Measurements from ENCODE around the gene ARID1B. TPM values are rescaled to one million over a fixed set of nuclear protein-coding genes. Genes with fewer than 3 reads are reported as not detected.

Gene ARID1B
- total and polyA plus RNA-seq, 11 donors, result 15.3 to 76.1 (median 40.7) TPM

GRCh38 chr6:156774863-156775405 lies 2.2 kb upstream of the ARID1B start:
- ATAC-seq, result no peak
- peak overlapping the region in 10 of 12 donors; percentile 6 to 99 (median 96) for H3K27ac ChIP-seq
- TF ChIP-seq CTCF (IDR thresholded peaks at IDR 0.05) (peak in 3 of 12 donors; percentile 24 to 30 (median 30)), POLR2A (IDR thresholded peaks at IDR 0.05) (no peak)

GRCh38 chr6:156775717-156776116 lies 1.5 kb upstream of the ARID1B start:
- H3K9me3 ChIP-seq, result no peaks in the 10 kb centered on the region
- no peak for TF ChIP-seq POLR2A (IDR thresholded peaks at IDR 0.05)
- no peak for TF ChIP-seq CTCF (IDR thresholded peaks at IDR 0.05)
- H3K36me3 ChIP-seq, result no peaks in the 10 kb centered on the region
- peak overlapping the region in 10 of 12 donors; percentile 95 to 99 (median 98) for H3K27ac ChIP-seq
- peaks cover 0 to 34% (median 24%) of the 10 kb centered on the region in 12 donors for H3K4me1 ChIP-seq
- peak overlapping the region in 3 of 12 donors; percentile 81 to 85 (median 84) for H3K4me3 ChIP-seq
- no peaks in the 10 kb centered on the region for H3K27me3 ChIP-seq
- WGBS, 4 donors, result 50 to 62% (median 56%) methylated on average over 5 of the region's 5 CpGs
- intact Hi-C loops (cut with DNase I), result loop anchor here in 9 of 10 donors (2.0 to 10.0 kb wide), 15 partner anchors 55 to 499 kb away; no protein-coding TSS in a partner anchor
- ATAC-seq (no peak), DNase-seq (no peak)

More at GRCh38 chr6:156774863-156775405, 2.2 kb upstream of the ARID1B start:
- 38 to 46% (median 42%) methylated on average over 5 of the region's 5 CpGs for WGBS, 4 donors
- H3K4me3 ChIP-seq, result peak overlapping the region in 3 of 12 donors; percentile 13 to 81 (median 44)
- peaks cover 0 to 27% (median 20%) of the 10 kb centered on the region in 12 donors for H3K4me1 ChIP-seq
- intact Hi-C loops (cut with DNase I), result loop anchor here (5.0 to 10.0 kb wide), 16 partner anchors 43 to 500 kb away; no protein-coding TSS in a partner anchor
- no peaks in the 10 kb centered on the region for H3K36me3 ChIP-seq
- H3K27me3 ChIP-seq, result no peaks in the 10 kb centered on the region
- DNase-seq, result no peak
- no peaks in the 10 kb centered on the region for H3K9me3 ChIP-seq

- ATAC-seq, result no peak
- no peak for DNase-seq
- H3K27me3 ChIP-seq, result no peaks in the 10 kb centered on the region
- WGBS, 4 donors, result 4 to 7% (median 5%) methylated on average over 8 of the region's 8 CpGs
- intact Hi-C loops (cut with DNase I), result loop anchor here in 9 of 10 donors (2.0 to 10.0 kb wide), 15 partner anchors 56 to 498 kb away; no protein-coding TSS in a partner anchor
- H3K36me3 ChIP-seq, result no peaks in the 10 kb centered on the region
- H3K27ac ChIP-seq, result peak overlapping the region; percentile 95 to 99 (median 98)
- TF ChIP-seq POLR2A (IDR thresholded peaks at IDR 0.05) (no peak), CTCF (IDR thresholded peaks at IDR 0.05) (no peak)
- H3K4me1 ChIP-seq, result peaks cover 0 to 41% (median 28%) of the 10 kb centered on the region in 12 donors
- peak overlapping the region; percentile 61 to 97 (median 80) for H3K4me3 ChIP-seq
- no peaks in the 10 kb centered on the region for H3K9me3 ChIP-seq
These were observed 723 bp upstream of the ARID1B start for GRCh38 chr6:156776470-156776839.

GRCh38 chr6:156777577-156778453 lies 637 bp downstream of the ARID1B start:
- H3K9me3 ChIP-seq, result no peaks in the 10 kb centered on the region
- ATAC-seq, result peak in 3 of 4 donors; percentile 26 to 50 (median 27)
- 0 to 1% (median 1%) methylated on average over 15 to 113 of the region's 113 CpGs for WGBS, 4 donors

More at GRCh38 chr6:156777577-156778453, 637 bp downstream of the ARID1B start:
- H3K27ac ChIP-seq, result peak overlapping the region; percentile 96 to 99 (median 98)
- TF ChIP-seq CTCF (IDR thresholded peaks at IDR 0.05) (no peak), POLR2A (IDR thresholded peaks at IDR 0.05) (no peak)
- H3K36me3 ChIP-seq, result no peaks in the 10 kb centered on the region
- H3K27me3 ChIP-seq, result no peaks in the 10 kb centered on the region
- H3K4me3 ChIP-seq, result peak overlapping the region; percentile 67 to 97 (median 80)
- DNase-seq, result peak; percentile 49 to 88 (median 64)
- peaks cover 3 to 55% (median 35%) of the 10 kb centered on the region in 12 donors for H3K4me1 ChIP-seq
- intact Hi-C loops (cut with DNase I), result loop anchor here in 9 of 10 donors (1.0 to 10.0 kb wide), 19 partner anchors 57 to 497 kb away; no protein-coding TSS in a partner anchor
